Progenitor cell of endocrine pancreas (in vitro differentiated cells): Measurements from ENCODE around the gene LRRC38. TPM values are rescaled to one million over a fixed set of nuclear protein-coding genes. Genes with fewer than 3 reads are reported as not detected.

ENCODE experiments used
- DNase-seq: peaks from one replicate; pipeline ENCODE4 v3.0.0; 2021; ENCODE audit warnings: low spot score; ENCODE audit not compliant: unreplicated experiment
- H3K27ac Mint-ChIP-seq: 2 replicates; pipeline ENCODE4 v1.8.0; 2021; ENCODE audit warnings: mild to moderate bottlenecking, moderate library complexity, mixed read lengths
- H3K27me3 Mint-ChIP-seq: 2 replicates; pipeline ENCODE4 v1.8.0; 2021; ENCODE audit warnings: mixed read lengths
- H3K36me3 Mint-ChIP-seq: 2 replicates; pipeline ENCODE4 v1.8.0; 2022; ENCODE audit warnings: mixed read lengths; ENCODE audit not compliant: insufficient read depth
- H3K4me1 Mint-ChIP-seq: 2 replicates; pipeline ENCODE4 v1.8.0; 2021; ENCODE audit warnings: low read depth, mixed read lengths
- H3K4me3 Mint-ChIP-seq: 2 replicates; pipeline ENCODE4 v1.8.0; 2021; ENCODE audit warnings: low read depth, mild to moderate bottlenecking, moderate library complexity, mixed read lengths
- H3K9me3 Mint-ChIP-seq: 2 replicates; pipeline ENCODE4 v1.8.0; 2021; ENCODE audit warnings: low read depth, mixed read lengths
- CTCF ChIP-seq: fragments of 200-600 bp; sonication (generic); IDR thresholded peaks from one replicate; pipeline ENCODE4 v1.5.0; 2021; ENCODE audit warnings: antibody characterized with exemption, mild to moderate bottlenecking; ENCODE audit not compliant: unreplicated experiment
- total RNA-seq: library from RNA; stranded (reverse); gene quantifications from 2 replicates; pipeline ENCODE4 v1.2.1, GENCODE V29; 2021

Gene LRRC38
- total RNA-seq, 1 donor from 2014 or later = not detected

DNA sequence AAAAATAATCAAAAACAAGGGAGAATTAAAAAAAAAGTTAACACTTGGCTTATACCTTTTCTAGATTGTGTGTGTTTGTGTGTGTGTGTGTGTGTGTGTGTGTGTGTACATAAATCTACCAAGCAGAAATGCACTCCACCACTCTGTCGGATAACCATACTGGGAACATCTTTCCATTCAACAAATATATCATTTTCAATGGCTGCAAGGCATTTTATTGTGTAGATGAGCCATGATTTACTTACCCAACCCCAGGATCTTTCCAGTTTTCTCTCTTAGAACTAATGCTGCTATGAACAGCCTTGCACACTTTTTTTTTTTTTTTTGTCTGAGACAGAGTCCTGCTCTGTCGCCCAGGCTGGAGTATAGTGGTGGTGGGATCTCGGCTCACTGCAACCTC, 25.8 kb downstream of the LRRC38 start:
- H3K27ac Mint-ChIP-seq = no peak overlapping the region
- TF ChIP-seq CTCF = no peak
- peaks cover 11% of the 10 kb centered on the region for H3K27me3 Mint-ChIP-seq
- H3K36me3 Mint-ChIP-seq = no peaks in the 10 kb centered on the region
- DNase-seq = no peak
- H3K4me1 Mint-ChIP-seq = no peaks in the 10 kb centered on the region
- H3K9me3 Mint-ChIP-seq = peaks cover 3% of the 10 kb centered on the region
- no peak overlapping the region for H3K4me3 Mint-ChIP-seq

DNA sequence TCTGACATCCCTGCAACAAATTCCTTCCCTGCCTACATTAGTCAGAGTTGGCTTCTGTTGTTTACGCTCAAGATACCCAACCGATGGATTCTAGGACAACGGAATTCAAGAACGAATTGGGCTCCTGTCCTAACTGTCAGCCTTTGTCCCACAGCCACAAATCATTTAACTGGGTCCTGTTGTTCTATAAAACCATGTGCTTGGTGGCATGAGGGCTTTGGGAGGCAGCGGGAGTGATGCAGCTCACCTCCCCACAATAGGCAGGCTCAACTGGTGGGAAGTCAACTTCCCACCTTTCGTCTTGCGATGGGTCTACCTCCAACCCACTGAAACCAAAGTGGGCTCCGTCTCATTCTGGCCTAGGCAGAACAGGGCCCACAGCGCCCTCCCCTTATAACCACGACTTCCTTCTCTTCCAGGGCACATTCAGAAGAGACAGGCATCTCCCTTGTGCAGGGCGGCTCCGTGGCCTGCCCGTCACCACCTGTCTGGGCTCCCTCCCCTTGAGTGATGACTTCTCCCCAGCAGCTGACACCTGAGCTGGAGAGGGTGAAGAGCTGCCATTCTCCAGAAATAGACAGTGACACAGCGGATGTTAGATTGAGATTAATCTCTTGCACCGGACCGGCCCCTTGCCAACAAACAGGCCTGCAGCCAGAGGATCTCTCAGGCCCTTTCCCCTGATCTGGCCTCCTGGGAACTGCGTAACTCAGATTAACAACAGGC, 26.5 kb downstream of the LRRC38 start:
- TF ChIP-seq CTCF = no peak
- peaks cover 3% of the 10 kb centered on the region for H3K9me3 Mint-ChIP-seq
- H3K4me1 Mint-ChIP-seq = no peaks in the 10 kb centered on the region
- peaks cover 11% of the 10 kb centered on the region for H3K27me3 Mint-ChIP-seq
- DNase-seq = no peak
- no peak overlapping the region for H3K27ac Mint-ChIP-seq
- H3K36me3 Mint-ChIP-seq = no peaks in the 10 kb centered on the region
- no peak overlapping the region for H3K4me3 Mint-ChIP-seq

GRCh38 chr1:13483946-13484345, 29.9 kb downstream of the LRRC38 start:
- peaks cover 3% of the 10 kb centered on the region for H3K9me3 Mint-ChIP-seq
- peaks cover 12% of the 10 kb centered on the region for H3K27me3 Mint-ChIP-seq
- DNase-seq = no peak
- no peaks in the 10 kb centered on the region for H3K36me3 Mint-ChIP-seq
- H3K4me1 Mint-ChIP-seq = no peaks in the 10 kb centered on the region
- no peak overlapping the region for H3K4me3 Mint-ChIP-seq
- TF ChIP-seq CTCF = no peak
- H3K27ac Mint-ChIP-seq = no peak overlapping the region

DNA sequence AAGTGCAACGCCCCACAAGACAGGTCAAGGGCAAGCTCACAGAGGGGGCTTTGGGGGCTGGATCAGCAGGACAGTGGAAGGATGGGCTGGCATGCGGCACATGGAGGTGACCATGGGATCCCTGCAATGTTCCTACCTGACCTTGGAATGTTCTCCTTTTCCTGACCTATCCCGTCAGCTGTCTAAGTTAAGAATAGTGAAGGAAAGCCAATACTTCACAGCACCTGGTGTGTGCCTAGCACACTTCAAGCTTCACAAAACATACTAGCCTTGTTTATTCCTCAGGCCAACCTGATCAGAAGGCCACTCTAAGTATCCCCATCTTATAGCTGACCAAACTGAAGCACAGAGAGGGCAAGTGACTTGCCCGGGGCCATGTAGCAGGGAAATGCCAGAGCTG, 31.2 kb downstream of the LRRC38 start:
- Mint-ChIP-seq H3K27me3 (peaks cover 8% of the 10 kb centered on the region), H3K27ac (no peak overlapping the region), H3K4me3 (no peak overlapping the region), H3K9me3 (peaks cover 3% of the 10 kb centered on the region), H3K4me1 (no peaks in the 10 kb centered on the region), H3K36me3 (no peaks in the 10 kb centered on the region)
- no peak for TF ChIP-seq CTCF
- DNase-seq = no peak

GRCh38 chr1:13479171-13479856, 34.5 kb downstream of the LRRC38 start:
- H3K36me3 Mint-ChIP-seq = no peaks in the 10 kb centered on the region
- H3K27ac Mint-ChIP-seq = no peak overlapping the region
- H3K4me1 Mint-ChIP-seq = no peaks in the 10 kb centered on the region
- no peak for DNase-seq
- TF ChIP-seq CTCF = no peak
- H3K4me3 Mint-ChIP-seq = no peak overlapping the region
- H3K27me3 Mint-ChIP-seq = peaks cover 11% of the 10 kb centered on the region
- no peaks in the 10 kb centered on the region for H3K9me3 Mint-ChIP-seq
